Neural cell (in vitro differentiated cells): ENCODE data around the gene ERAL1. TPM values are rescaled to one million over a fixed set of nuclear protein-coding genes. Genes with fewer than 3 reads are reported as not detected.

Experiments used
- H2AFZ ChIP-seq: fragments of 200-600, 300-800 bp; sonication (generic), shearing (Covaris generic); 2 replicates; pipeline ENCODE4 v1.6.0; 2014; ENCODE audit warnings: low read depth, mild to moderate bottlenecking, antibody characterized with exemption, low read length, moderate library complexity
- H3F3A ChIP-seq: fragments of 200-600 bp; shearing (Covaris generic); 2 replicates; pipeline ENCODE4 v1.6.1; 2016; ENCODE audit warnings: mild to moderate bottlenecking, moderate library complexity, mixed read lengths, antibody characterized with exemption, low read length; ENCODE audit not compliant: insufficient read depth, poor library complexity, severe bottlenecking
- H3K27ac ChIP-seq: fragments of 200-600, 300-800 bp; sonication (generic), shearing (Covaris generic); 2 replicates; pipeline ENCODE4 v1.5.1; 2014; ENCODE audit warnings: mild to moderate bottlenecking, low read length, moderate library complexity
- H3K27me3 ChIP-seq: fragments of 300-800, 200-600 bp; sonication (generic), shearing (Covaris generic); 2 replicates; pipeline ENCODE4 v1.6.0; 2014; ENCODE audit warnings: mild to moderate bottlenecking, low read depth, low read length, moderate library complexity; ENCODE audit not compliant: insufficient read depth
- H3K36me3 ChIP-seq: fragments of 300-800, 200-600 bp; sonication (generic), shearing (Covaris generic); 2 replicates; pipeline ENCODE4 v1.5.1; 2014; ENCODE audit warnings: mild to moderate bottlenecking, antibody characterized with exemption, low read length, moderate library complexity; ENCODE audit not compliant: insufficient read depth
- H3K4me2 ChIP-seq: fragments of 300-800, 200-600 bp; sonication (generic), shearing (Covaris generic); 2 replicates; pipeline ENCODE4 v1.6.0; 2014; ENCODE audit warnings: mild to moderate bottlenecking, low read length
- H3K4me3 ChIP-seq: fragments of 300-800, 200-600 bp; sonication (generic), shearing (Covaris generic); 2 replicates; pipeline ENCODE4 v1.5.1; 2014; ENCODE audit warnings: mild to moderate bottlenecking, low read length, moderate library complexity
- H3K79me2 ChIP-seq: fragments of 200-600 bp; shearing (Covaris generic); replicated peaks from 2 replicates; pipeline ENCODE4 v1.6.0; 2014; ENCODE audit warnings: mild to moderate bottlenecking, low read length, moderate library complexity; ENCODE audit not compliant: insufficient read depth
- H3K9ac ChIP-seq: fragments of 300-800, 200-600 bp; sonication (generic), shearing (Covaris generic); 2 replicates; pipeline ENCODE4 v1.6.1; 2016; ENCODE audit warnings: mild to moderate bottlenecking, low read length, mixed read lengths
- H3K9me2 ChIP-seq: fragments of 200-600 bp; shearing (Covaris generic); 2 replicates; pipeline ENCODE4 v1.6.1; 2016; ENCODE audit warnings: mild to moderate bottlenecking, low read length, mixed read lengths; ENCODE audit not compliant: insufficient read depth
- H3K9me3 ChIP-seq: fragments of 200-600, 300-800 bp; sonication (generic), shearing (Covaris generic); 2 replicates; pipeline ENCODE4 v1.6.1; 2016; ENCODE audit warnings: mild to moderate bottlenecking, mixed run types, low read length, moderate library complexity, mixed read lengths
- H4K20me1 ChIP-seq: fragments of 200-600 bp; shearing (Covaris generic); 2 replicates; pipeline ENCODE4 v1.6.1; 2016; ENCODE audit warnings: mild to moderate bottlenecking, mixed run types; ENCODE audit not compliant: insufficient read depth
- EP300 ChIP-seq: fragments of 450-650 bp; conservative IDR thresholded peaks from 2 replicates; pipeline ENCODE4 v1.6.1; 2014; ENCODE audit warnings: antibody characterized with exemption, mild to moderate bottlenecking, moderate library complexity; ENCODE audit not compliant: poor library complexity, severe bottlenecking
- EZH2 ChIP-seq: fragments of 200-600, 300-800 bp; shearing (Covaris generic), sonication (generic); IDR thresholded peaks from 2 replicates; pipeline ENCODE4 v1.6.1; 2014; ENCODE audit warnings: antibody characterized with exemption, low read length, borderline replicate concordance, mild to moderate bottlenecking; ENCODE audit not compliant: insufficient read depth, poor library complexity, severe bottlenecking
- MXI1 ChIP-seq: fragments of 450-650 bp; conservative IDR thresholded peaks from 2 replicates; pipeline ENCODE4 v1.6.1; 2014; ENCODE audit warnings: antibody characterized with exemption, mild to moderate bottlenecking; ENCODE audit not compliant: poor library complexity, severe bottlenecking
- POLR2AphosphoS5 ChIP-seq: IDR thresholded peaks from 2 replicates; pipeline ENCODE4 v1.6.1; 2012
- RAD21 ChIP-seq: fragments of 450-650 bp; conservative IDR thresholded peaks from 2 replicates; pipeline ENCODE4 v1.6.1; 2014; ENCODE audit warnings: antibody characterized with exemption, mild to moderate bottlenecking, moderate library complexity
- SMC3 ChIP-seq: fragments of 450-650 bp; conservative IDR thresholded peaks from 2 replicates; pipeline ENCODE4 v1.6.1; 2014; ENCODE audit warnings: antibody characterized with exemption, mild to moderate bottlenecking, moderate library complexity; ENCODE audit not compliant: poor library complexity
- TAF1 ChIP-seq: IDR thresholded peaks from 2 replicates; pipeline ENCODE4 v1.6.1; 2012; ENCODE audit warnings: low read depth
- polyA plus RNA-seq: library from polyadenylated mRNA; depleted of rRNA; stranded (reverse); fragments of >200 nt; gene quantifications from 2 replicates; pipeline ENCODE4 v1.2.3, GENCODE V29; 2014
- TF ChIP-seq, protein P1 (sequence below): IDR thresholded peaks from 2 replicates; pipeline ENCODE4 v1.6.1; 2012; ENCODE audit warnings: borderline replicate concordance
- TF ChIP-seq, protein P2 (sequence below): fragments of 450-650 bp; IDR thresholded peaks from 2 replicates; pipeline ENCODE4 v1.5.1; 2014; ENCODE audit warnings: antibody characterized with exemption, mild to moderate bottlenecking, moderate library complexity; ENCODE audit not compliant: poor library complexity, severe bottlenecking

ERAL1 gene
- polyA plus RNA-seq, 1 donor from 2014 or later = 31.8 TPM

- no peak for TF ChIP-seq POLR2AphosphoS5
- TF ChIP-seq, protein P1, sequence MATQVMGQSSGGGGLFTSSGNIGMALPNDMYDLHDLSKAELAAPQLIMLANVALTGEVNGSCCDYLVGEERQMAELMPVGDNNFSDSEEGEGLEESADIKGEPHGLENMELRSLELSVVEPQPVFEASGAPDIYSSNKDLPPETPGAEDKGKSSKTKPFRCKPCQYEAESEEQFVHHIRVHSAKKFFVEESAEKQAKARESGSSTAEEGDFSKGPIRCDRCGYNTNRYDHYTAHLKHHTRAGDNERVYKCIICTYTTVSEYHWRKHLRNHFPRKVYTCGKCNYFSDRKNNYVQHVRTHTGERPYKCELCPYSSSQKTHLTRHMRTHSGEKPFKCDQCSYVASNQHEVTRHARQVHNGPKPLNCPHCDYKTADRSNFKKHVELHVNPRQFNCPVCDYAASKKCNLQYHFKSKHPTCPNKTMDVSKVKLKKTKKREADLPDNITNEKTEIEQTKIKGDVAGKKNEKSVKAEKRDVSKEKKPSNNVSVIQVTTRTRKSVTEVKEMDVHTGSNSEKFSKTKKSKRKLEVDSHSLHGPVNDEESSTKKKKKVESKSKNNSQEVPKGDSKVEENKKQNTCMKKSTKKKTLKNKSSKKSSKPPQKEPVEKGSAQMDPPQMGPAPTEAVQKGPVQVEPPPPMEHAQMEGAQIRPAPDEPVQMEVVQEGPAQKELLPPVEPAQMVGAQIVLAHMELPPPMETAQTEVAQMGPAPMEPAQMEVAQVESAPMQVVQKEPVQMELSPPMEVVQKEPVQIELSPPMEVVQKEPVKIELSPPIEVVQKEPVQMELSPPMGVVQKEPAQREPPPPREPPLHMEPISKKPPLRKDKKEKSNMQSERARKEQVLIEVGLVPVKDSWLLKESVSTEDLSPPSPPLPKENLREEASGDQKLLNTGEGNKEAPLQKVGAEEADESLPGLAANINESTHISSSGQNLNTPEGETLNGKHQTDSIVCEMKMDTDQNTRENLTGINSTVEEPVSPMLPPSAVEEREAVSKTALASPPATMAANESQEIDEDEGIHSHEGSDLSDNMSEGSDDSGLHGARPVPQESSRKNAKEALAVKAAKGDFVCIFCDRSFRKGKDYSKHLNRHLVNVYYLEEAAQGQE = no peak
- TF ChIP-seq MXI1 = no peak
- TF ChIP-seq RAD21 = no peak
- no peak for TF ChIP-seq EP300
- TF ChIP-seq, protein P2, sequence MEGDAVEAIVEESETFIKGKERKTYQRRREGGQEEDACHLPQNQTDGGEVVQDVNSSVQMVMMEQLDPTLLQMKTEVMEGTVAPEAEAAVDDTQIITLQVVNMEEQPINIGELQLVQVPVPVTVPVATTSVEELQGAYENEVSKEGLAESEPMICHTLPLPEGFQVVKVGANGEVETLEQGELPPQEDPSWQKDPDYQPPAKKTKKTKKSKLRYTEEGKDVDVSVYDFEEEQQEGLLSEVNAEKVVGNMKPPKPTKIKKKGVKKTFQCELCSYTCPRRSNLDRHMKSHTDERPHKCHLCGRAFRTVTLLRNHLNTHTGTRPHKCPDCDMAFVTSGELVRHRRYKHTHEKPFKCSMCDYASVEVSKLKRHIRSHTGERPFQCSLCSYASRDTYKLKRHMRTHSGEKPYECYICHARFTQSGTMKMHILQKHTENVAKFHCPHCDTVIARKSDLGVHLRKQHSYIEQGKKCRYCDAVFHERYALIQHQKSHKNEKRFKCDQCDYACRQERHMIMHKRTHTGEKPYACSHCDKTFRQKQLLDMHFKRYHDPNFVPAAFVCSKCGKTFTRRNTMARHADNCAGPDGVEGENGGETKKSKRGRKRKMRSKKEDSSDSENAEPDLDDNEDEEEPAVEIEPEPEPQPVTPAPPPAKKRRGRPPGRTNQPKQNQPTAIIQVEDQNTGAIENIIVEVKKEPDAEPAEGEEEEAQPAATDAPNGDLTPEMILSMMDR = no peak
- no peak for TF ChIP-seq TAF1
- no peak for TF ChIP-seq EZH2
- TF ChIP-seq SMC3 = no peak
Observed at GRCh38 chr17:28898527-28898955, 43.7 kb downstream of the ERAL1 start.

DNA sequence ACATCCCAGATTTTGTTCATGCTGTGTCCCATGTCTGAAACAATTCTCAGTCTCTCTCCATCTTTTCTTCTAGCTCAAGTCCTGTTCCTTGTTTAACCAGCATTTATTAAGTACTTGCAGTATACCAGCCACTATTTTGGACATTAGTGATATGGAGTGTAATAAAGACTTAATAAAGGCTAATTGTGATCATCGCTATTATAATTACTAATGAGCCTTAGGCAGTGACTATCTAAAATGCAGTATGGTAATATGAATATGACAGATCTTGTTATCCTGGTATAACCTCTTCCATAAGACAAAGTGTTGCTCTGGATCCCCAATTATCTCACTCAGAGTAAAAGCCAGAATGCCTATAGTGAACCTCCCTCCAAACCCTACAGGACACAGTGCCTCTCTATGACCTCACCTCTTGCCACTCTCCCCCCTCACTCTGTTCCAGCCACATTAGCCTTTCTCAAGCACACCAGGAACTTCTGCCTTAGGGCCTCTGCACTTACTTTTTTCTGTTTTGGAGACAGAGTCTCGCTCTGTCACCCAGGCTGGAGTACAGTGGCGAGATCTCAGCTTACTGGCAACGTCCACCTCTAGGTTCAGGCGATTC lies 44.5 kb downstream of the ERAL1 start:
- Histone ChIP-seq H4K20me1 (no peaks in the 10 kb centered on the region), H3K9ac (no peak overlapping the region), H3K9me3 (no peaks in the 10 kb centered on the region), H3K36me3 (no peaks in the 10 kb centered on the region), H3K79me2 (peaks cover 34% of the 10 kb centered on the region), H3K9me2 (no peaks in the 10 kb centered on the region), H3K27ac (no peak overlapping the region), H3K27me3 (no peaks in the 10 kb centered on the region), H3K4me3 (no peak overlapping the region), H3K4me2 (no peak overlapping the region), H2AFZ (no peak overlapping the region), H3F3A (peaks cover 2% of the 10 kb centered on the region)
- TF ChIP-seq EP300 (no peak), POLR2AphosphoS5 (no peak), SMC3 (no peak), MXI1 (no peak), EZH2 (no peak), RAD21 (no peak), TAF1 (no peak)
- TF ChIP-seq, protein P1 = no peak
- TF ChIP-seq, protein P2 = no peak

More at GRCh38 chr17:28898527-28898955, 43.7 kb downstream of the ERAL1 start:
- H3K27ac ChIP-seq = no peak overlapping the region
- no peaks in the 10 kb centered on the region for H3K36me3 ChIP-seq
- no peak overlapping the region for H3K4me3 ChIP-seq
- no peaks in the 10 kb centered on the region for H3K27me3 ChIP-seq
- no peak overlapping the region for H3K4me2 ChIP-seq
- no peaks in the 10 kb centered on the region for H3K9me2 ChIP-seq
- peaks cover 34% of the 10 kb centered on the region for H3K79me2 ChIP-seq
- H3K9me3 ChIP-seq = no peaks in the 10 kb centered on the region
- H2AFZ ChIP-seq = no peak overlapping the region
- no peaks in the 10 kb centered on the region for H4K20me1 ChIP-seq
- H3F3A ChIP-seq = peaks cover 2% of the 10 kb centered on the region
- H3K9ac ChIP-seq = no peak overlapping the region
